Epidermal melanocyte (primary cell): ENCODE data around the gene SELENOF.
"Not testable (repeated sequence)": the region's sequence is repeated elsewhere in the genome, so short reads cannot be mapped to it uniquely, and the experiment has no call there.

Source experiments
- DNase-seq: peaks from one replicate; pipeline ENCODE4 v3.0.0; 2011; ENCODE audit warnings: low spot score; ENCODE audit not compliant: insufficient read length

SELENOF gene

GRCh38 chr1:86858524-86859261 lies 55.2 kb downstream of the SELENOF start:
- DNase-seq, result no peak

GRCh38 chr1:86856196-86856595 lies 57.7 kb downstream of the SELENOF start:
- no peak for DNase-seq

DNA sequence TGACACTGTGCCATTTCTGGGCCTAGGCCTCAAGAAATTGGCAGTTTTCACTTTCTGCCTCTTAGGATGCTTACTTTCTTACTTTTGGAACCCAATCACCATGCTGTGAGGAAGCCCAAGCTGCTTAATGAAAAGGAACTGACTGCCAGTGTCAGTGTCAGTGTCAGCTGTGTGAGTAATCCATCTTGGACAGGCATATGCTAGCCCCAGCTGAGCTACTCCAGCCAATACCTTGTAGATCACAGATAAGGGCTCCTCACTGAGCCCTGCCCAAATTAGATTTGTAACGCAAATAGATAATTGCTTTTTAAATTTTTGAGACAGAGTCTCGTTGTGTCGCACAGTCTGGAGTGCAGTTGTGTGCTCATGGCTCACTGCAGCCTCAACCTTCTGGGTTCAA lies 59.6 kb downstream of the SELENOF start:
- no peak for DNase-seq

- no peak for DNase-seq
Measured at GRCh38 chr1:86852782-86853408, 61.0 kb downstream of the SELENOF start.

DNA sequence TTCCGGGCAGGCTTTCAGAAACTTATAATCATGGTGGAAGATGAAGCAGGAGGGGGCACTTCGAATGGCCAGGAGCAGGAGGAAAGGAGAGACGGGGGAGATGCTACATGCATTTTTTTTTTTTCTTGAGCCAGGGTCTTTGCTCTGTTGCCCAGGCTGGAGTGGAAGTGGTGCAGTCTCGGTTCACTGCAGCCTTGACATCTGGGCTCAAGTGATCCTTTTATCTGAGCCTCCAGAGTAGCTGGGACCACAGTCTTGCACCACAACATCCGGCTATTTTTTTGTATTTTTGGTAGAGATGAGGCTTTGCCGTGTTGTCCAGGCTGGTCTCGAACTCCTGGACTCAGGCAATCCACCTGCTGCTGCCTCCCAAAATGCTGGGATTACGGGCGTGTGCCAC lies 61.6 kb downstream of the SELENOF start:
- no peak for DNase-seq

DNA sequence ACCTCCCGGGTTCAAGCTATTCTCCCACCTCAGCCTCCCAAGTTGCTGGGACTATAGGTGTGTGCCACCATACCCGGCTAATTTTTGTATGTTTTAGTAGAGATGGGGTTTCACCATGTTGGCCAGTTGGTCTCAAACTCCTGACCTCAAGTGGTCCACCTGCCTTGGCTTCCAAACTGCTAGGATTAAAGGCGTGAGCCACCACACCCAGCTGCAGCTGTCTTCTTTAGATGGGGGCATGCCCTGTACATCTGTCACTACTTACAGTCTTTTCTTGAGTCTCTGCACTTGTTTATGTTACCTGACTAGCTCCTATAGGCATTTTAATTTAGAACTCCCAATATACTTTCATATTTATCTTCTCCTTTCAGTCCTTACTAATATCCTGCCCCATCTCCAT lies 64.2 kb downstream of the SELENOF start:
- no peak for DNase-seq

DNA sequence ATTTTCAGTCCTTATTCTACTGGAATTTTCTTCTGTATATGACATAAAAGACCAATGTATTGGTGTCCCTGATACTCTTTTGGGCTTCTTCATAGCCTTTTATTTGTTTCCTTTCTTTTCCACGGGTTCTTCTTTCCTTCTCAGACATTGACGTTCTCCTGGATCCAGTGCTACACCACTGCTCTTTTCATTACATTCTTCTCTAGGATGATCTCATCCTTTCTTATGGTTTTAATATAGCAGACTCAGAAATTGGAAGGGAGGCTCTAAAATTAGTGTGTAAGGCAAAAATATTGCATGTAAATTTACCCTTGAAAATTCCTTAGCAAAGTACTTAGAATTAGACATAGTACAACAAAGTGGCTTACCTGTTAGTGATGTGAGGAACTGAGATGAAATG lies 65.3 kb downstream of the SELENOF start:
- DNase-seq, result no peak

DNA sequence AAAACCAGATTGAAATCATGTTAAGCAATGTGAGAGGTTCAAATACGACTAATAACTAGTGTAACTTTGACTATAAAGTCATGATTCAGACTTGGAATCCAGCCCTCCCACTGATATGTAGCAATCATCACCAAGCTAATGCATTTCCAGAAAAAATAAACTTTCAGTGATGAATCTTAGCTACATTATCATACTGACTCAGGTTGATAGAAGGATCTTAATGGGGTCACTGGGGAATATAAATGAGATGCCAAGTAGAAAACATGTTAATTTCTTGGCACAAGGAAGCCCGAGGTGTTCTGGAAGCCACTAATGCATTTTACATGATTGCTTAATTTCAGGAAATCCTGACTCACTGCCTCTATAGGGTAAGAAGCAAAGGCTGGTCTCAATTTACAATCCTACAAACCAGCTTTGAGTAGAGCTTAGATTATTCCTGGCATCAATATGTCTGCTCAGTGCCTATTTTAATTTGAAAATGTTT lies 67.7 kb downstream of the SELENOF start:
- no peak for DNase-seq

DNA sequence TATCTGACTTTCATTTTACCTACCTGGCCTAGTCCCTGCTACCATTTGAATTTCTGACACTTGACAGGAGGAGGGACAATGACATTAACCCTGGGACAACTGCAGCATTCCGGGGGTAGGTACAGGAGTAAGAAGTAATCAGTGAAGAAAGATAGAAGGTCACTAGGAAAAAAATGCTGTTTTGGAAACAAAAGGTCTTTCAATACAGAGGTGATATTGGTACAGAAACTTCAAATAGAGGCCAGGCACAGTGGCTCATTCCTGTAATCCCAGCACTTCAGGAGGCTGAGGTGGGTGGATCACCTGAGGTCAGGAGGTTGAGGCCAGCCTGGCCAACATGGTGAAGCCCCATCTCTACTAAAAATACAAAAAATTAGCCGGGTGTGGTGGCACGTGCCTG lies 68.4 kb downstream of the SELENOF start:
- DNase-seq, result no peak

GRCh38 chr1:86841116-86841515 lies 72.8 kb downstream of the SELENOF start:
- DNase-seq, result no peak

DNA sequence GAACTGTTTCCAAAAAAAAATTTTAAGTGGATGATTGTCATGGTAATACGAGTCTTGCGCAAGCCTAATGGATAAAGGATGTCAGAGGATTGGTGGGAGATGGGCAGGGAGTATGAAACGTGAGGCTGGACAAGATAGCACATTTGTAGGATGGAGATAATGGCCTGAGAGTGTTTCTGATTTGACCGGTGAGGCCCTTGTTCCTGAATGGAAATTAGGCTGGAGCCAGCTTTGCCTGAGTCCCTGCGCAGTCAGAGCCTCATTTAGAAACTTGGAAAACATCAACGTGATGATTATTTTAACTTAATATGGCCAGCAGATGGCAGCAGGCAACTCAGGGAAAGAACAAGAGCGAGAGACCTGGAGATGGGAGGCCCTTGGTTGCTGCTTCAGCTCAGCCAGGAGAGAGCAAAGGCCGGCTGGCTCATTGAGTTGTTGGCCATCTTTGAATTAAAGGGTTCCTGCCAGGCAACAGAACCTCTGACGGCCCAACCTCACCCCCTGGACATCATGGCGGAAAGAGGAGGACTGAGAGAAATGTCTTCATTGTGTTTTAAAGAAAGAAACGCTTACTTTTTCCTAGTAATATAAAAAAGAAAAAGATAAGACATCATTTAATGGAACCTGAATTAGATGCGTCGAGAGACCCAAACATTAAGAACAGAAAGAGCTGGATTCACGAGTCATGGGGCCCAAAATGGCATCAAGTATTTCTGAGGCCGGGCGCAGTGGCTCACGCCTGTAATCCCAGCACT lies 80.3 kb downstream of the SELENOF start:
- DNase-seq, result peak; percentile 64

GRCh38 chr1:86832433-86832832 lies 81.5 kb downstream of the SELENOF start:
- DNase-seq, result no peak

DNA sequence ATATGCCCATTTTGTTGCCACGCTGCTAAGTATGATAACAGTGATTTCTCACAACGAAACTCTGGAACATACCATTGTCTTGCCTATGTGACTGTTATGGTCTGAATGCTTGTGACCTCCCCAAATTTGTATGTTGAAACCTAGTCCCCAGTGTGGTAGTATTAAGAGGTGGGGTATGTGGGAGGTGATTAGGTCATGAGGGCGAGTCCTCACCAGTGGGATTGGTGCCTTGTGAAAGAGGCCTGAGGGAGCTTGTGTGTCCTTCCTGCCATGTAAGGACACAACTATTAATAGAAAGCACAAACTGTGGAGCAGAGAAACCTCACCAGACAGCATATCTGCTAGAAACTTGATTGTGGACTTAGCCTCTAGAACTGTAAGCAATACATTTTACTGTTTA lies 84.6 kb downstream of the SELENOF start:
- no peak for DNase-seq

- DNase-seq, result no peak
Measured at GRCh38 chr1:86828024-86828423, 85.9 kb downstream of the SELENOF start.

DNA sequence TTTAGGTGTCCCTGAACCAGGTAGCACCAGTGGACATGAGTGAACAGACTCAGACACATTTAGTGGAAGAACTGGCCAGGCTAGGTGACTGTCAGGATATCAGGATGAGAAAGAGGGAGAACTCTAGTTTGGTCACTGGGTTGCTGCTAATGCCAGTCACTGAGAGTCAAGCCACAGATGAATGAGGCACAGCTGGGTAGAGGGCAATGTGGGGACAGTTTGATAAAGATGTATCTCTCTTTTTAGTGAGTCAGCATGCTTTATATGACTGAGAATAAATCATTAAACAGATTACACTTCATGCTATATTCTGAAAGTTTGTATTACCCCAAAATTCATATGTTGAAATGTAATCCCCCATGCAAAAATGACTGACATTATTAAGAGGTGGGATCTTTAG lies 87.1 kb downstream of the SELENOF start:
- DNase-seq, result no peak

- DNase-seq, result no peak
Measured at GRCh38 chr1:86825319-86825718, 88.6 kb downstream of the SELENOF start.

- no peak for DNase-seq
Measured at GRCh38 chr1:86823821-86824500, 90.0 kb downstream of the SELENOF start.

DNA sequence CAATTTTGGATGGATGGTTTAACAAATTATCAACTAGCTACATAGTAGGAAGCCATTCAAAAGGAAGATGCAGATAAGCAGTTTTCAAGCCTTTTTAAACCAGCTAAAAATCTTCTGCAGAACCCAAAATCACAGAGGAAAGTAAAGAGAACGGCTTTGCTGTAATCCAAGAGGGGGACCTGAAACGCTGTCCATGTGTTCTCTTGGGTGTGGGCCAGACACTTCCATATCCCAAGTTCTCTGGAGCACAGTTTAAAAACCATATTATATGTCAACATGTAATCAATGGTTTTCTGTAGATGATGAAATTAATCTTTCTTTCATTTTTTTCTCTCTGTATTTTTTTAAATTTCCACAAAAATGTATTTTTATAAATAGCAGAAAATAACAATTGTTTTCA lies 90.5 kb downstream of the SELENOF start:
- DNase-seq, result no peak

- no peak for DNase-seq
Measured at GRCh38 chr1:86822459-86822858, 91.5 kb downstream of the SELENOF start.

GRCh38 chr1:86821956-86822355 lies 92.0 kb downstream of the SELENOF start:
- no peak for DNase-seq

GRCh38 chr1:86819970-86820369 lies 94.0 kb downstream of the SELENOF start:
- not testable (repeated sequence) for DNase-seq
